HG03432 (cell line): ENCODE measurements around the gene CORO2B.
"Not testable (repeated sequence)": the region's sequence is repeated elsewhere in the genome, so short reads cannot be mapped to it uniquely, and the experiment has no call there.

ENCODE experiments used
- ATAC-seq: cut with Tn5 transposase; IDR thresholded peaks from one replicate; pipeline ENCODE4 v1.9.1; 2021; ENCODE audit warnings: mild to moderate bottlenecking, moderate library complexity; ENCODE audit not compliant: unreplicated experiment

CORO2B gene

DNA sequence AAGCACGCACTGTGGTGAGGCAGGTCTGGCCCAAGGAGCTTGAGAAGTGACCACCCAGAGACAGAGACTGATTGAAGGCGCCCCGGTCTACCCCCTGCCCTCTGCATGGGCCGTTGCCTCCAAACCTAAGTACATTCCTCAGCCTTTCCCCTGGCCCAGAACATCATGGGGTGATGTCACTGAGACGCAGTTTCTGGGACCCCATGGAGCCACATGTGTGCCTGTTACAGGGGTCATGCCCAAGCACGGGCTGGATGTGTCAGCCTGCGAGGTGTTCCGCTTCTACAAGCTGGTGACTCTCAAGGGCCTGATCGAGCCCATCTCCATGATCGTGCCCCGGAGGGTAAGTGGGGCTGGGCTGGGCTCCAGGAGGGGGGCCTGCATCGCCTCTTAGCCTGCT, 139.7 kb downstream of the CORO2B start:
- ATAC-seq: no peak

DNA sequence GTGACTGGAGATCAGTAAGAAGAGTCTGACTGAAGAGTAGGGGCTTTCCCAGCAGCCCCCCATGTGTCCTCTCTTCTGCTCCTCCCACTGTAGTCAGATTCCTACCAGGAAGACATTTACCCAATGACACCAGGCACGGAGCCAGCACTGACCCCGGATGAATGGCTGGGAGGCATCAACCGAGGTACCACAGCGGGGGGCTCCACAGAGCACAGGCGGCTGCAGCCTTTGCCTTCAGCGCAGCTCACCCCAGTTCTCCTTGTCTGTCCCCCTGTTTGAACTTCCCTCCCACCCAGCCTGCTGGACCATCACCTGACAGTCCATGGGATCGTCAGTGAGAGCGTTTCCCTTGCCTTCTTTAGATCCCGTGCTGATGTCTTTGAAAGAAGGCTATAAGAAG, 140.3 kb downstream of the CORO2B start:
- ATAC-seq: no peak

DNA sequence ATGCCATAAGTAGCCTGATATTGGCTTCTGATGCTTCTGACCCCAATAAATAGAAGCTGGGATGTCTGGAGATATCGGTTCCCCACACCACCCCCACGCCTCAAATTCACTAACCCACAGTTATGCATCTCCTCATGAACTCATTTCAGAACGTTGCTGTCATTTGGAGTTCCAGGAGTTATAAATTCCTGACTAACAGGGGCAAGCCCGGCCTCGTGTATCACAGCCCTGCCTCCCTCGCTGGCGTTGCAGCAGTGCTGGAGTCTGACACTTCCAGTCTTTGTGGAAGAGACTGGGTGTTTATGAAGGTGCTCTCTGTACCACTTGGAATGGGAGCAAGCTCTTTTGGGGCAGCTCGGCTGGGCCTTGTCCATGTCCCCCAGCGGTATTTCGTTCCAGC, 140.9 kb downstream of the CORO2B start:
- no peak for ATAC-seq

DNA sequence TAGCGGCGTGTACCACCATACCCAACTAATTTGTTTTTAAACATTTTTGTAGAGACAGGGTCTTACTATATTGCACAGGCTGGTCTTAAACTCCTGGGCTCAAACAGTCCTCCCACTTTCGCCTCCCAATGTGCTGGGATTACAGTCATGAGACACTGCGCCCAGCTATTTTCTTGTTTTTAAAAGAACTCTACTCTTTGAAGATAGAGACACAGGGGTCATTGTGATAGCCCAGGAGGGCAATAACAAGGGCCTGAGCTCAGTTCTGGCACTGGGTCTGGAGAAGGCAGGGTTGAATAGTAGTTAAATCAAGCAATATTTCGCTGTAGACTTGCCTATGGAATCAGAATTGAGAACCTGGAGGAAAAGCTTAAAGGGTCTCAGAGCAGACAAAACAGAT, 143.1 kb downstream of the CORO2B start:
- no peak for ATAC-seq

DNA sequence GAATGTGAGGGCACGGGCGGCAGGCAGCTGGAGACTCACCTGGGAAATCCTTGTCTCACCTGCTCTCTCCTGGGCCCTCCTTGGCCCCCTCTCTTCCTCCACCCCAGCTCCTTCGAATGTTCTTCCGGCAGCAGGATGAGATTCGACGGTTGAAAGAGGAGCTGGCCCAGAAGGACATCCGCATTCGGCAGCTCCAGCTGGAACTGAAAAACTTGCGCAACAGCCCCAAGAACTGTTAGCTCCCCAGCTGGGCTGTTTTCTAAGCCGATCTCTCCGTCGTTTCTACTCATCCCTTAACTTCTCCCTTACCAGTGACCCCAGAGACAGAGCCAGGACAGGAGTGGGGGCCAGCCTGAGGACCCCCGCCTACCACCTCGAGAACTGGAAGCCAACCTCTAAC, 146.9 kb downstream of the CORO2B start:
- no peak for ATAC-seq

DNA sequence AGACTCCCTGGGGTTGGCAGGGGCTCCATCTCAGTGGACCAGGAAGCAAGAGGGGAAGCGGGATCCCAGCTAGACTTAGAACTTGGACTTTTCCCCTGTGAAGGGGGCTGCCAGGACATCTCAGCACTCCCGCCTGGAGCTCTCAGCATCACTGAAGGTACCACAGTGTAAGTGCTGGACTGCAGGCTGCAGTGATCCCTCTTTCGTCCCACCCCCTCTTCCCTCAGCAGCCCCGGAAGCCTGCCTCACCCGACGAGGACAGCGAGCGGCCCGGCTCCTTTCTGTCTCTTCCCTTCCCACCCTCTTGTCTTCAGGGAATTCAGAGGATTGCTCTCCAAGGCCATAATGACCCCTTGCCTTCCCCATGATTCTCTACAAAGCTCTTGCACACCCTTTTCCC, 147.5 kb downstream of the CORO2B start:
- no peak for ATAC-seq

DNA sequence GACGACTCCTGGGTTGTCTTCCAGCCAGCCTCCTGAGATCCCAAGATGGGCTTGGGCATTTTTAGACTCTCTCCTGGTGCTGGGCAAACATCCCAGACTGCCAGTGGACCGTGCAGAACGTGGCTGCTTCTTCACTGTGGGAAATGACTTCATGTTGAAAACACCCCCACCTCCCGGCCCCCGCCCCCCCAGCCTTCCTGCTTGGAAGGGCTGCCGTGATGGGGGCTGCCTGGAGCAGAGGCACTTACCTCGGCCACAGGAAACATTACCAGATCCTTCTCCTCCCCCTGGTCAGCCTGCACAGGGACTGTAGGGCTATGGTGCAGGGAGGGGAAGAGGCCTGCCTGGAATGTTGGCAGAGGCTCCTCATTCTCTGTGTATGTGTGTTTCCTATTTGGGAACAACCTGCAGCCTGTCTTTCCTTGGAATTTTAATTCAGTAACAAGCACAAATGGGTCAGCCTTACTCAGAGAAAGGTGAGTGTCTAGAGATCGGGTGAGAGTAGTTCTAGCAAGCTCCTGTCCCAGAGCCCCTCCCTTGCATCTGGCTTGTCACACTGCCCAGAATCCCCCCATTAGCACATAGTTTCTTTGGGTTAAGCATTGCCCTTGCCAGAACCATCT, 151.1 kb downstream of the CORO2B start:
- ATAC-seq: no peak

DNA sequence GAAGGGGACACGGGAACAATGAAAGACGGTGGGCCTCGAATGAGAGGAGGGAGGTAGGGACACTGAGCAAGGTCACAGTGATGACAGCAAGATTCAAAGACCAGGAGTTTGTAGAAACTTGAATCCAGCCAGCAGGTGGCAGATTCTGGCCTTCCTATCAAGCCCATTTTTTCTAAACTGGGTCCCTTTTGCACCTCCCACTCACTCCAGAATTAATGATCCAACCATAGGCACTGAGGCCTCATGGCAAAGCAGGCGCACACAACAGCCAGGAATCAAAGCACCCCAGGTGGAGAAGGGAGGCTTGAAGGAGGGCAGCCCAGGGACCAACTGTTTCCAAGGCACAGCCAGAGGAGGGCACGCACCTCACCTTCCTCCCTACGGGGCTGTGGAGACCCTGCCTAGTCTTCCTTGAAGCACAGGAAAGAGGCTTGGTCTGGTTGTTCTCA, 151.7 kb downstream of the CORO2B start:
- no peak for ATAC-seq

DNA sequence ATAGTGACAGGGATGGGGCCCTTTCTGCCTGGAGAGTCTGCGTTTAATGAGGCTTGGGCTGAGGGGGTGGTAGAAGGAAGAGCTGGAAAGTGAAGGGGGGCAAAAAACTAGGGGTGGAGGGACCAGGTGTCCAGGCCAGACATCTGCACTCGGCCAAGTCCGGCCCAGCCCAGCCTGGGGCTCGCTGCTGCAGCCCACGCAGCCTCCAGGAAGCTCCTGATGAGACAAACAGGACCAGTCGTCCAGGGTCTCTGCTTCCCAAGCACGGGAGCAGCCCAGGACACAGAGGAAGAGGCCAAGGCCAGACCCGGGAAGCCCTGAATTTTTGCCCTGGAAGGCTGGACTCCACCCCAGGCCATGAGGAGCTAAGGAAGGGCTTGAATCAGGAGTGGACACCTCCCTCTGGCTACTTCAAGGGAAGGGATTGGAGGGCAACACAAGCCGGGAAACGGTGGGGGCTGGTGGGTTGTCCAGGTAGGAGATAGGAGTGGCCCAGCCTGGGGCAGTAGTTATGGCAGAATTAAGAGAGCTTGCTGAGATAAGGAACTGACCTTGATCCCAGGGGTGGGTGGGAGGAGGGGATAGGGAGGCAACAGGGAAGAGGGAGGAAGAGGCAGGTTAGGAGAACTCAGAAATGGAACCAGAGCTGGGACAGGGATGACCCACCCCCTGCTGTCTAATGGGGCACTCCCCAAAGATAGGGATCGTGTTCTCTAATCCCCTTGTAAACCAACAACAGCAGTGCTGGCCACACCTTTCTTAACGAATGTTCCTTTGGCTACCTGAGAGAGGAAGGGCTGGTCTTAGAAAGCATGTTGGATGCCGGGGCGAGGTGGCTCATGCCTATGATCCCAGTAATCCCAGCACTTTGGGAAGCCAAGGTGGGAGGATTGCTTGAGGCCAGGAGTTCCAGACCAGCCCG, 152.4 kb downstream of the CORO2B start:
- no peak for ATAC-seq

DNA sequence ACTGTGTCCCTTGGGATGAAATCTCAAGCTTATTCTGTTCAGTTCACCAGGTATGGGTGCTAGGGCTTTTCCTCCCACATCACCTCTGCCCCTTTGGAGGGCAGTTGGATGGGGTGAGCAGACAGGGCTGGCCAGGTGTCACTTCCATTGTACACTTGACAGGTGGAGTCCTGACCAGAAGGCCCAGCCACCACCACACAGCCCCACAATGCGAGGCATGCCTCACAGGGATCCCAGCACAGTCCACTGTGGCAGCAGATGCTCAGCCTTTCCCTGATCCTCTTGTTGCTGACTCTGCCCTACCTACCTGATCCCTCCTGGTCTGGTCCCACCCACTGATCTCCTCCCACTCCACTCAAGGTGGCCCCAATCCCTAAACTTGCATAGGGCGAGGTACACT, 153.7 kb downstream of the CORO2B start:
- ATAC-seq: no peak

DNA sequence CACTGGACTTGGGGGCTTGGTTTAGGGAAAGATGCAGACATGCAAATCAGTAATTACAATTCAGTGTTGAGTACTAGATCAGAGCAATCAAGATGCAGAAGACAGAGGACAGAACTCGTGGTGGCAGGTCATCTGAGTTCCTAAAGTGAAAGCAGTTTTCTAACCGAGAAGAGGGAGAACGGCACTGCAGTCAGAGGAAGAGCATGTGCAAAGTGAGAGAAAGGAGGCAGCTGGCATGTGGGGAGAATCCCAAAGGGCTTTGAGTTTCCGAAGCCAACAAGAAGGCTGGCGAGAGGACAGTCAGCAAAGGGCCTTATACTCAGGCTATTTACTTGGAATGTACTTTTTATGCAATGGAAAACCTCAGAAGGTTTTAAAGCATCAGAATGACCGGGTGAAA, 154.9 kb downstream of the CORO2B start:
- no peak for ATAC-seq

DNA sequence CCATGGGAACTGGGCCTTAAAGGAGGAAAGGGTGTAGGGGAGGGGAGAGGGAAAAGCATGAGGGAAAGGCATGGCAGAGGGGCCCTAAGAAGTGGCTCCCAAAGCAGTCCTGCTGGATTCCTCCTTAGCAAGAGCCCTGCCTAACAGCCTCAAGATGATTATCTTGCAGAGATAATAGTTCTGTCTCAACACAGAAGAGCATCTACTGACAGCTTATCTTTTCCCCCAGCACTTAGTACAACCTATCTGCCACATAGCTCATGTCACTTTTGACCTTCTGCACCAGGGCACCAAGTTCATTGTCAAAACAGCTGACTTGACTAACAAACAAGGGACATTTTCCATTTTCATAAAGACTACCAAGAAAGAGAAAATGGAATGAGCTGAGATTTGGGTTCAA, 155.6 kb downstream of the CORO2B start:
- no peak for ATAC-seq

DNA sequence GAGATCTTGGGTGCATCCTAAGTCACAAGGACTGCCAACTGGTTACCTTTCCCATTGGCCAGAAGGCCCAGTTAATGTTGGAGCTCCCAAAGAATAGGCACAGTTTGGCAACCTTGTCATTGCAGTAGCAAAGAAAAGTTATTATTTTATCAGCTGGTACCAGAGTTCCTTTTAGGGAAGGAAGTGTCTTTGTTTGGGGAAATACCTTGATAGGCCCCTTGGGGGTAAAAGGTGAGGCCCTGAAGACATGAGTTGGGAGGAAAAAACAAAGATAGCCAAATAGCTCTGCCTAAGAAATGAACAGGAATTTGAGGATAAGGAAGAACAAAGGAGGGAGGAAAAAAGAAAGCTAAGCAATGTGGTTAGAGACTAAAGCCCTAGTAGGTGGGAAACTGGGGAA, 156.1 kb downstream of the CORO2B start:
- ATAC-seq: no peak

DNA sequence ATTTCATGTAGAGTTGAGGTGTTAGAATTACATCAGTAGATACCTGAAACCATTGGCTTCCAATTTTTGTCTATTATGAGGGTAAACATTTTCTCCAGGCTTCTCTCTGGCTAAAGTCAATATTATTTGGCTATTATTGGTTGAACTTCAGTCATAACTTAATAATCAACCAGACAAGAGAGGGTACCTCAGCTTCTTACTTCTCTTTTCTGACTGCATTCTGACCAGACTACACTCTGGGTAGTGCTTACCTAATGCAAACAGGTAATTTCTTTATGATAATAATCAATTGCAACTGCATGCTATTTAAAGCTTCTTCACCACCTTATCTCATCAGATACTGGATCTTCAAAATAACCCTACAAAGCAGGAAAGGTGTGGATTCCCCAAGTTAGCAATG, 156.8 kb downstream of the CORO2B start:
- no peak for ATAC-seq

DNA sequence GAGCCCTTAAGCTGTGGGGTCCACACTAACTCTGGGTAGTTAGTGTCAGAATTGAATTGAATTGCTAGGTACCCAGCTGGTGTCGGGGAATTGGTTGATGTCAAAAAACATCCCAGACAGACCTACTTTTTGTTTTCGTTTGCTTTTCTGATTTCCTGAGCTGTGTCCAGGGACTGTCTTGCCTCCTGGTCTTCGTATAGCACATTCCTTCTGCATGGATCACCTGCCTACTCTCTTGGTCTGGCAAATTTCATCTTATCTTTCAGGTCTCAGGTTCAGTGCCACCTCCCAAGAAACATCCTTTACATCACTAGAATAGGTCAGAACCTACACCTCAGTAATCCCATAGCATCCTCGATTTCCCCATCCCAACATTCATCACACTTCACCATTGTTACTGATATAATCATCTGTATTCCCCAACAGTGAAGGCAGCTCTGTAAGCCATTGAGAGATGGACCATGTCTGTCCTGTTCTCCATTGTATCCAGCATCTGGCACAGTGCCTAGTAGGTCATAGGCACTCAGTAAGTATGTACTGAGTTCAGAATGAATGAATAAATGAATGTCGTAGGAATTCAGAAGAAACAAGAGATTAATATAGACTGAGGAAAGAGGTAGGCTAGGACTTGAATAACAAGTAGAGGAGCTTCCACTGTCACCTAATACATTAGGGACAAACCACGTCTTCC, 160.7 kb downstream of the CORO2B start:
- ATAC-seq: no peak

DNA sequence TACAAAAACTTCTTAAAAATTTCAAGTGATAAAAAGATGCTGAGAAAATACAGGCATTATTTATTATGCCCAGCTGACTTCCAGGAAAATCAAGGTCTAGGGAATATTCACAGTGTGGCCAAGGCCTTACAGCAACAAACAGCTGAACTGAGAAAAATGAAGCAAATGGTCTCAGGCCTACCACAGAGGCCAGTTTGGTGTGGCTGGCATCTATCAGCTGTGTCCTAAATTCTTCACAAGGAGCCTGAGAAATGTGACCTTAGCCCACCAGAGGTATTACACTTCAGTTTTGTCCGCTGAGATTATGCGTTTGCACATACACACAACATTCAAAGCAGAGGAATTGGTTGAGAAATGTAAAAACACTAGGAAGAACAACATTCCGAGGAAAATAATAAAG, 164.5 kb downstream of the CORO2B start:
- no peak for ATAC-seq

DNA sequence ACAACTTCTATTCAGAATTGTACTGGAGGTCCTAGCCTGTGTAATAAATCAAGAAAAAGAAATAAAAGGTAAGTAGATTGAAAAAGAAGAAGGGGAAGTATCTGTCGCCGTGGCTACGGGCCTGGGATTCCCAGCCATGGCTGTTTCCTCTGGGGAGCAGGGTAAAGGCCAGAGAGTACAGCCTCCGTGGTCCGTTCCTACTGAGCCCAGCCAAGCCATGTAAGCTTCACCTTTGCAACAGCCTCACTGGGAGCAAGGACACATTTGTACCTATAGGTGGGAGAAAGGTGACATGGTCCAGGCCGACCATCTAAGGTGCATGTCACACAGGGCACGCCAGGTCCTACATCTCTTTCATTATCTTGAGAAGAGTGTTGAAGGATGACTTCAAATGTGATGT, 170.6 kb downstream of the CORO2B start:
- no peak for ATAC-seq

DNA sequence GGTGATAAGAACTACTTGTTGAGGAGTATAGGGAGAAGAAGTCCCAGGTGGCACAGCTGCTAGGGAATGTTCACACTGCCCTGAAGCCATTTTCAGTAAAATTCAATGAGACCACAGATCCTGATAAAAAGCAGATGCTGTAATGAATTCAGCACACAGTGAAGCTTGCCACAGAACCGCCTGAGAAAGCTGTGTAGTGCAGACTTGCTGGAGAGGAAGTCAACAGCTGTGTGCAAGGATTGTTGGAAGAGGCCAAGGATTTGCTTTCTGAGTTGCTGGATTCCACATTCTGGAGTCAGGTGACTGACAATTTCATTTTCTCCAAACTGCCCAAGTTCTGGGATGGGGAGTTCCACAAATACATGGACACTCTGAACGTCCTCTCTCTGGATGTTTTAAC, 171.0 kb downstream of the CORO2B start:
- no peak for ATAC-seq

DNA sequence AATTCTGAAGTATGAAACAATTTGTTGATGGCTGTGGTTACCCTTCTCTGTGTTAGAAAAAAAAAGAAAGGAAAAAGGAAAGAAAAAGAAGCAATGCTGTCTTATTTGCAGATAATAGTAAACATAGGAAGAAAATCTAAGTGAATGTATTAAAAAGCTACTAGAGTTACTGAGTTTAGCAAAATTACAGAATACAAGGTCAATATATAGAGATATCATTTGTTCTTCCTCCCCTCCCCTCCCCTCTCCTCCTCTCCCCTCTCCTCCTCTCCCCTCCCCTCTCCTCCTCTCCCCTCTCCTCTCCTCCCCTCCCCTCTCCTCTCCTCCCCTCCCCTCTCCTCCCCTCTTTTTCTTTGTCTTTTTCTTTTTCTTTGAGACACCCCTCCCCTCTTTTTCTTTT, 172.8 kb downstream of the CORO2B start:
- ATAC-seq: no peak

DNA sequence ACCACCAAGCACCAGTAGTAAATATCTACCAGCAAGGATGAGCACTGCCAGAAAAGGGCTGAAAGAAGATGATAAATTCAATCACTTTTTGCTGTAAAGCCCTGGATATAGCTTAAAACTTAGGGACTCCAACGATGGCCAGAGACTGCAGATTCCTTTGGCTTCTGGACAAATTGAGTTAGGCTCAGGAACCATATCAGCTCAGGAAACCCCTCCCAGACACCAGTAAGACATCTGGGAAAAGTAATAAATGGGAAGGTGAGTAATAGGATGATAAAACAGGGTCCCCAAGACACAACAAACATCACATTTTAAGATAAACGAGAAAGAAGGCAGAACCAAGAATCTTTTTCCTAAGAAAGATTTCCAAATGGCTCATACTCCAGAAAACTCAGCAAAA, 176.9 kb downstream of the CORO2B start:
- ATAC-seq: no peak

DNA sequence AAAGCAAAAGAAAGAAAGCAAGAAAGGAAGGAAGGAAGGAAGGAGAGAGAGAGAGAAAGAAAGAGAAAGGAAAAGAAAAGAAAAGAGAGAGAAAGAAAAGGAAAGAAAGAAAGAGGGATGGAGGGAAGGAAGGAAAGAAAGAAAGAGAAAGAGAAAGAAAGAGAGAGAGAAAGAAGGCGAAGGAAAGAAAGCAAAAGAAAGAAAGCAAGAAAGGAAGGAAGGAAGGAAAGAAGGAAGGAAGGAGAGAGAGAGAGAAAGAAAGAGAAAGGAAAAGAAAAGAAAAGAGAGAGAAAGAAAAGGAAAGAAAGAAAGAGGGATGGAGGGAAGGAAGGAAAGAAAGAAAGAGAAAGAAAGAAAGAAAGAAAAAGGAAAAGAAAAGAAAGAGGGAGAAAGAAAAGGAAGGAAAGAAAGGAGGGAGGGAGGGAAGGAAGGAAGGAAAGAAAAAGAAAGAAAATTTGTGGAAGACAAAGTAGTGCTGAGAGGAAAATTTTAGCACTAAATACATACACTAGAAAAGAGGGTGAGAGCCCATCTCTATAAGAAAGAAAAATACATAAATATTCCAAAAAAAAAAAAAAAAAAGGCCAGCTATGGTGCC, 181.3 kb downstream of the CORO2B start:
- ATAC-seq: not testable (repeated sequence)
